ENCODE results near the gene AQP1. TPM values are rescaled to one million over a fixed set of nuclear protein-coding genes. Genes with fewer than 3 reads are reported as not detected.

The AQP1 gene
- polyA plus RNA-seq, 1 donor (not counting 4 experiments of a cell fraction or from before 2014, with no cell fraction given) = 0.07 TPM

GRCh38 chr7:30931929-30932540 lies 20.4 kb downstream of the AQP1 start:
- H3K9ac ChIP-seq (ENCODE audit: control insufficient read depth, extremely low read depth, insufficient read depth, low read length) = no peak overlapping the region
- TF ChIP-seq CTCF (optimal IDR thresholded peaks at IDR 0.05 in 1 of 3, IDR thresholded peaks at IDR 0.05 in 1 of 3, conservative IDR thresholded peaks at IDR 0.05 in 1 of 3; ENCODE audit: extremely low read depth in 1 of 3, insufficient read depth in 2 of 3, low read length in 3 of 3) (no peak), EZH2 (IDR thresholded peaks at IDR 0.05; ENCODE audit: low read length) (no peak)
- dilution Hi-C loops (cut with MboI; ENCODE audit: extremely low pct_ligation_motif_present, low sequenced_read_pairs) = no loop called here
- H3K27ac ChIP-seq (ENCODE audit: control insufficient read depth, insufficient read depth, low read length) = no peak overlapping the region
- H3K9me1 ChIP-seq (ENCODE audit: control insufficient read depth, extremely low read depth, insufficient read depth, low read length) = no peaks in the 10 kb centered on the region
- H2AFZ ChIP-seq (ENCODE audit: control insufficient read depth, low read length) = no peak overlapping the region
- peaks cover 4% of the 10 kb centered on the region for H3K27me3 ChIP-seq (ENCODE audit: control insufficient read depth, extremely low read depth, insufficient read depth, low read length)
- no peak overlapping the region for H3K4me2 ChIP-seq (ENCODE audit: control insufficient read depth, extremely low read depth, insufficient read depth, low read depth, low read length)
- no peaks in the 10 kb centered on the region for H3K79me2 ChIP-seq (ENCODE audit: control insufficient read depth, insufficient read depth, low read length)
- H3K4me1 ChIP-seq (ENCODE audit: control insufficient read depth, extremely low read depth, insufficient read depth, low read length) = peaks cover 6% of the 10 kb centered on the region
- no peak overlapping the region for H3K4me3 ChIP-seq (ENCODE audit: control insufficient read depth in 2 of 3, extremely low read depth in 1 of 3, insufficient read depth in 2 of 3, low read depth in 1 of 3, low read length in 3 of 3)
- no peaks in the 10 kb centered on the region for H4K20me1 ChIP-seq (ENCODE audit: control insufficient read depth, extremely low read depth, insufficient read depth, low read length)
- DNase-seq (ENCODE audit: low read depth, low spot score) (no peak), FAIRE-seq (no peak)
- H3K36me3 ChIP-seq (ENCODE audit: control insufficient read depth in 2 of 2, extremely low read depth in 1 of 2, insufficient read depth in 2 of 2, low read length in 2 of 2) = no peaks in the 10 kb centered on the region
- H3K9me3 ChIP-seq (ENCODE audit: control insufficient read depth, low read depth, low read length) = peaks cover 3% of the 10 kb centered on the region

GRCh38 chr7:30932562-30932961 lies 20.9 kb downstream of the AQP1 start:
- no peaks in the 10 kb centered on the region for H3K9me1 ChIP-seq (ENCODE audit: control insufficient read depth, extremely low read depth, insufficient read depth, low read length)
- dilution Hi-C loops (cut with MboI; ENCODE audit: extremely low pct_ligation_motif_present, low sequenced_read_pairs) = no loop called here
- TF ChIP-seq EZH2 (IDR thresholded peaks at IDR 0.05; ENCODE audit: low read length) (no peak), CTCF (optimal IDR thresholded peaks at IDR 0.05 in 1 of 3, IDR thresholded peaks at IDR 0.05 in 1 of 3, conservative IDR thresholded peaks at IDR 0.05 in 1 of 3; ENCODE audit: extremely low read depth in 1 of 3, insufficient read depth in 2 of 3, low read length in 3 of 3) (no peak)
- no peaks in the 10 kb centered on the region for H3K36me3 ChIP-seq (ENCODE audit: control insufficient read depth in 2 of 2, extremely low read depth in 1 of 2, insufficient read depth in 2 of 2, low read length in 2 of 2)
- H3K27me3 ChIP-seq (ENCODE audit: control insufficient read depth, extremely low read depth, insufficient read depth, low read length) = peaks cover 4% of the 10 kb centered on the region
- H3K9ac ChIP-seq (ENCODE audit: control insufficient read depth, extremely low read depth, insufficient read depth, low read length) = no peak overlapping the region
- DNase-seq (ENCODE audit: low read depth, low spot score) = no peak
- H3K4me3 ChIP-seq (ENCODE audit: control insufficient read depth in 2 of 3, extremely low read depth in 1 of 3, insufficient read depth in 2 of 3, low read depth in 1 of 3, low read length in 3 of 3) = no peak overlapping the region
- no peak overlapping the region for H2AFZ ChIP-seq (ENCODE audit: control insufficient read depth, low read length)
- FAIRE-seq = no peak
- no peaks in the 10 kb centered on the region for H3K79me2 ChIP-seq (ENCODE audit: control insufficient read depth, insufficient read depth, low read length)
- no peaks in the 10 kb centered on the region for H3K9me3 ChIP-seq (ENCODE audit: control insufficient read depth, low read depth, low read length)
- peaks cover 6% of the 10 kb centered on the region for H3K4me1 ChIP-seq (ENCODE audit: control insufficient read depth, extremely low read depth, insufficient read depth, low read length)
- no peak overlapping the region for H3K4me2 ChIP-seq (ENCODE audit: control insufficient read depth, extremely low read depth, insufficient read depth, low read depth, low read length)
- H4K20me1 ChIP-seq (ENCODE audit: control insufficient read depth, extremely low read depth, insufficient read depth, low read length) = no peaks in the 10 kb centered on the region
- H3K27ac ChIP-seq (ENCODE audit: control insufficient read depth, insufficient read depth, low read length) = no peak overlapping the region
